HG02610 (cell line): ENCODE results near the gene OBSL1.

Source experiments
- ATAC-seq: cut with Tn5 transposase; IDR thresholded peaks from one replicate; pipeline ENCODE4 v1.9.1; 2021; ENCODE audit warnings: mild to moderate bottlenecking, moderate library complexity; ENCODE audit not compliant: unreplicated experiment

The OBSL1 gene

DNA sequence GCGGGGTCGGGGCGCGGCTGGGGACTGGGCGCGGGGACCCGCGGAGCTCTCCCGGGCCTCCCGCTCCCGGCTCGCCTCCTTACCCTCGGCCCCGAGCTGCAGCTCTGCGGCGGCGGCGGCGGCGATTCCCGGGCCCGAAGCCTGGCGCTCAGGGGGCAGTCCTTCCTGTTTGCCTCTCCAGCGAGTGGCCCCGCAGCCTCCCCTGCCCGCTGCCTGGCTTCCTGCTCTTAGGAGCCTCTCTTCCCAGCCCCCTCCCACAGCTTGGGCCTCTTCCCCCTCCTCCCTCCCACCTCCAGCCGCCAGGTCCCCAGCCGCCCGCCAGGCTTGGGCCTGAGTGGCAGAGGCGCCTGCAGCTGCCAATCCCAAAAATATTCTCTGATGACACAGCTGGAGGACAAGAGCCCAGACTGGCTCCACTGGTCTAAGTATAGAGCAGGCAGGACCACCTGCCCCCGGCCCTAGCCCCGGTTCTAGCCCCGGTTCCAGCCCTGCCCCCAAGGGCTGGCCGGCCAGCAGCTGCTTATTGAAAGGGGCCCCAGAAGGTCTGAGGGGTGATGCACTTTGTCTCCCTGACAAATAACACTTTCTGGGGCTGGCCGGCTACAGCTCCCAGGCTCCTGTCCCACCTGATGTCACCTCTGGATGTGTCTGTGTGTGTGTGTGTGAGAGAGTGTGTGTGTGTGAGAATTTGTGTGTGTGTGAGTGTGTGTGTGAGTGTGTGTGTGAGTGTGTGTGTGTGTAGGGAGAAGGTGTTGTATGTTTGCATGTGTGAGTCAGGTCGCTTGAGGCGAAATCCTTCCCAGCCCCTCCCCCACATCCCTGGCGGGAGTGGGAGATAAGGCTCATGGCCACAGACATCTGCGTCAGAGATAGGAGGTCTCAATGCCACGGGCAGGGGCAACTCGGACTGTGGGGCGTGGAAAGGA, at the start of gene OBSL1:
Gene OBSL1 (minus strand): TSS at position 229 of the 926 bp plus-strand sequence. CDS start 307 bp downstream, outside the sequence.
- ATAC-seq = no peak

DNA sequence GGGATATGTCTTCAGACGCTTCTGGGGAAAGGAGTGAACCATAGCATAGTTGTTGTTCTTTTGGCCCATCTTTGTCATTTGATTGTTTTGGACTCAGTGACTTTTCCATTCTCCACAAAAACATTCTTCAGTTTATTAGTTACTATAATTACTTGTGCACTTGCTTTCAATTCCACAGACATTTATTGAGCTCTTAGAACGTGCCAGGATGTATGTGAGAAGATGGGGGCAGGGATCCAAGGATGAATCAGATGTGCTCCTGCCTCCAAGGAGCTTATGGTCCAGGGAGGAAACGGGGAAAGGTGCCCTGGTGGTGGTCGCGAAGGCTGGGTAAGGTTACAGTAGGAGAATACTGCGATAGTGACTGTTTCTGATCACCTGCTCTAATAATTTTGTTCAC, 49.2 kb upstream of the OBSL1 start:
- no peak for ATAC-seq

DNA sequence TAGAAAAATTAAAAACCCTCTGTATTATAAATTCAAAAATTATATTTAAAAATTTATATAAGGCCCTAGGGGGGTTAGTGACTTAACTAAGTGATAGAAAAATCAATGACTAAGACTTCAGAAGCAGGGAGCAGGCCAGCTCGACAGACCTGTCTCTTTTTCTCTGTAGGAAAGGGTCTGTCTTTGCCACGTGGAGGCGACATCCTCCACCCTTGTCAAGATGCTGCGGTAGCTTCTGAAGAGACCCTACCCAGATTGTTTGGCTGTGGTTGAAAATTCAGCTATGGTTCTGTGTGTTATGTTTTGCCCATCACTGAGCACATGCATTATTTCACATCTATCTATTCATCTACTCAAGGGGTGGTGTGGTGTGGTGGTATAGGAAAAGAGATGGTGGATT, 47.9 kb upstream of the OBSL1 start:
- no peak for ATAC-seq

DNA sequence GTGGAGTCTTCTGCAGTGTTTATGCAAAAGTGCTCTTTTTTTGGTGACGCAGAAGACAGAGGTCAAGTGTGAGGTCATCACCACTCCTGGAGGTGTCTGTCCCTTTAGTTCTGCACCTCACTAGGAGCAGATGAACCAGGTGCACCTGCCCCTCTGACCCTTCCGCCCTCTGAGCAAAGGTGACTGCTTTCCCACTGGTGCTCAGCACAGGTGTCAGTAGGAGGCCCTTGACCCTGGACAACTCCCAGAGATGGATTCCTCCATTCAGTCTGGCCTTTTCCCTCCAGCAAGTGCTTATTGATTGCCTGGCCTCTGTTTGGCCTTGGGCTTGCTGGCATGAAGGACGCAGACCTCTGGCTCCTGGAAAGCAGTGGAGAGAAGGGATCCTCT, 47.4 kb upstream of the OBSL1 start:
- ATAC-seq = no peak

DNA sequence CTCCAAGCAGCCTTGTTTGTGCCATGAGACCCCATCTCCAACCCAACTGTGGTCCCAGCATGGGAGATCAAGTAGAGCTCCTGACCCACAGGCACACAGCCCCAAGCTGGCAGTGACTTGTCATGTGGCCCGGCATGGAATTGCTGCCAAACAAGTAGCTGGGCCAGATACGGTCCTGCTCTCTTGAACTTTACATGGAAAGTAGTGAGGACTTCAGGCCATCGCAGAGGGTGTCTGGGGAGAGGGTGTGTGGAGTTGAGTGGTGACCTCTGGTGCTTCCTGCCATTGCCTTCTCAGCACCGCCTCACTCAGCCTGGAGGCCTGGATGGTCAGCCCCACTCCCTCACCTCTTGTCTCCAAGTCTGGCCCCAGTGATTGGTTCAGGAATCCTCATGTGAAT, 45.2 kb upstream of the OBSL1 start:
- ATAC-seq = no peak

DNA sequence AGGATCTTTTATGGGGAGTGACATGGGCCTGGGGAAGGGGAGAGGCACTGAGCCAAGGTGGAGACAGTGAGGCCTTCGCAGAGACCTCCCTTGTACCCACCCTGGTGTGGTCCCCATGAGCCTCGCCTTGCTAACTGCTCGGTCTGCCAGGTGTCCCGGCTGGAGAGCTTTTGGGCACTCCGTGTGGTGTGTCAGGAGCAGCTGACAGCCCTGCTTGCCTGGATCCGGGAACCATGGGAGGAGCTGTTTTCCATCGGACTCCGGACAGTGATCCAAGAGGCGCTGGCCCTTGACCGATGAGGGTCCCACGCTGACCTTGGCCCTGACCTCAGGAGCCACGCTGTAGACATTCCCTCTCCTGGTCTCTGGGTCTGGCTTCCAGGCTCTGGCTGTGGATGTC, 44.6 kb upstream of the OBSL1 start:
- no peak for ATAC-seq

DNA sequence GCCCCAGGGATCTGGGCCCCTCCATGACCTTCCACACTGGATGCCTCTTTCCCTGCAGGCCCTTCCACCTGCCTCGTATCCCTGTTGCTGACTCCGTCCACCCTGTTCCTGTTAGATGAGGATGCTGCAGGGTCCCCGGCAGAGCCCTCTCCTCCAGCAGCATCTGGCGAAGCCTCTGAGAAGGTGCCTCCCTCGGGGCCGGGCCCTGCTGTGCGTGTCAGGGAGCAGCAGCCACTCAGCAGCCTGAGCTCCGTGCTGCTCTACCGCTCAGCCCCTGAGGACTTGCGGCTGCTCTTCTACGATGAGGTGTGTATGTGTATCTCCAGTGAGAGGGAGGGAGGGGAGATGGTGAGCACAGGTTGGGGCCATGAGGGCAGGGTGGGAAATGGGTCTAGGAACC, 43.7 kb upstream of the OBSL1 start:
- no peak for ATAC-seq

DNA sequence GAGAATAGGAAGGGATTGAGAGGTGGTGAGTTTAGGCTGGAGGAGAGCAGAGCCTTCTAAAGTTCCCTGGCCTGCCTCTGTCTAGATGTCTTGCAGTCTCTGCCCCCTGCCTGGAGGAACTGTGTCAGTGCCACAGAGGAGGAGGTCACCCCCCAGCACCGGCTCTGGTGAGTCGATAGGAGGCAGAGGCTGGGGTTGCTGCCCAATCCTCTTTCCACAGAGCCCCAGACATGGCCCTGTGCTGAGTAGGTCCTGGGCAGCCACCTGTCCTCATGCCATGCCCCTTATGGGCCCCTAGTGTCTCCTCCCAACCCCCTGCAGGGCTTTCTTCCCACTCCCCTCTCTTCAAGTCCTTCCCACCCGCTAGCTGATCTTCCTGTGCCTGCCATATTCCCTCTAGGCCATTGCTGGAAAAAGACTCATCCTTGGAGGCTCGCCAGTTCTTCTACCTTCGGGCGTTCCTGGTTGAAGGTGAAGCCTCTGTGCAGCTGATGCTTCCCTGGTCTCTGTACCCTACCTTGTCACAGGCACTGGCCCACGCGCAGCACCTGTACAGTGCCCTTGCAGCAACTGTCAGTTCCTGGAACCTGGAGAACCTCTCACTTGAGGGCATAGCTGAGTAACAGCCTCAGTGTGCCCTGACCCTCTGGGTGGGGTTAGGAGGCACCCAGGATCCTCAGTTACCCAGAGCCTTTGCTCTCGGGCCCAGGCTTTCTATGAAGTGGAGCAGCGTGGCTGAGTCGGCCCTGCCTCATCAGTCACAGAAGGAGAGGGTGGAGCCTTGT, 42.9 kb upstream of the OBSL1 start:
- no peak for ATAC-seq

DNA sequence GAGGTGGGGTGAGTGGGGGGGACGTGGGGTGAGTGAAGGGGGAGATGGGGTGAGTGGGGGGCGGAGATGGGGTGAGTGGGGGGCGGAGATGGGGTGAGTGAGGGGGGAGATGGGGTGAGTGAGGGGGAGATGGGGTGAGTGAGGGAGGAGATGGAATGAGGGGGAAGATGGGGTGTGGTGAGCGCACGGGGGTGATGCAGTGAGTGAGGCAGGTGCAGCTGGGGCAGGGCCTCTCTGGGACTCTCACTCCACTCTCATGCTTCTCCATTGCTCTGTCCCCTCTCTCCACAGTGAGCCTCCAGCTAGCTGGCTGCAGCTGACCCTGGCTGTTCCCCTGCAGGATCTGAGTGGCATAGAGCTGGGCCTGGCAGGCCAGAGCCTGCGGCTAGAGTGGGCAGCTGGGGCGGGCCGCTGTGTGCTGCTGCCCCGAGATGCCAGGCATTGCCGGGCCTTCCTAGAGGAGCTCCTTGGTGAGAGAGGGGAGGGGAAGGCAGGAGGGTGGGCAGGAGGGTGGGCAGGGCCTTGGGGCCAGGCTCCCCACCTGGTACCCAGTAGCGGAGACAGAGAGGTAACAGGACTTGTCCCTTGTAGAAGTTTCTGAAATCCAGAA, 42.2 kb upstream of the OBSL1 start:
- no peak for ATAC-seq

DNA sequence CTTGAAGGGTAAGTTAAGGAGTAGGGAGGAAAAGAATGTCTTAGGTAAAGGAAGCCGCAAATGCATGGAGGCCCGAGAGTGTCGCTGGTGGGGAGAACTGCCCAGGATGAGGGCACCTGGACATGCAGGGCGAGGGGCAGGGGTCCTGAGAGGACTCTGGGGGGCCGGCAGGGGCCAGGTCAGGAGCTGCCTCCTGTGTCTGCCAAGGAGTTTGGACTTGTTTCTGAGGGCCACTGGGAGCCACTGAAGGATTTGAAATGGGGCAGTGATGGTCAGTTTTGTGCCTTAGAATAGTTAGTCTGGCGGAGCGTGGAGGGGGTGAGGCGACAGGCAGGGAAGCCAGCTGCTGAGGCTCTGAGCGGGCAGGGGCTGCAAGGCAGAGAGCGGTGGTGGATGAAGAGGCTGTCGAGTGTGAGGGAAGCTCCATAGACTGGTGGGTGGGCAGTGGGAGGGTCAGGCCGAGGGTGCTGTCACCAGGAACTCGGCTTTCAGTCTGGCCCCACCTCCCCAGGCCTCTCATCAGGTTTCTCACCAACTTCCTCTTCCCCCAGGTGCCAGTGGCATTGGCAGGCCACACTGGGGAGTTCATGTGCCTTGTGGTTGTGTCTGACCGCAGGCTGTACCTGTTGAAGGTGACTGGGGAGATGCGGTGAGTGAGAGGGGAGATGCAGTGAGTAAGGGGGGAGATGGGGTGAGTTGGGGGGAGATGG, 41.4 kb upstream of the OBSL1 start:
- ATAC-seq = no peak

DNA sequence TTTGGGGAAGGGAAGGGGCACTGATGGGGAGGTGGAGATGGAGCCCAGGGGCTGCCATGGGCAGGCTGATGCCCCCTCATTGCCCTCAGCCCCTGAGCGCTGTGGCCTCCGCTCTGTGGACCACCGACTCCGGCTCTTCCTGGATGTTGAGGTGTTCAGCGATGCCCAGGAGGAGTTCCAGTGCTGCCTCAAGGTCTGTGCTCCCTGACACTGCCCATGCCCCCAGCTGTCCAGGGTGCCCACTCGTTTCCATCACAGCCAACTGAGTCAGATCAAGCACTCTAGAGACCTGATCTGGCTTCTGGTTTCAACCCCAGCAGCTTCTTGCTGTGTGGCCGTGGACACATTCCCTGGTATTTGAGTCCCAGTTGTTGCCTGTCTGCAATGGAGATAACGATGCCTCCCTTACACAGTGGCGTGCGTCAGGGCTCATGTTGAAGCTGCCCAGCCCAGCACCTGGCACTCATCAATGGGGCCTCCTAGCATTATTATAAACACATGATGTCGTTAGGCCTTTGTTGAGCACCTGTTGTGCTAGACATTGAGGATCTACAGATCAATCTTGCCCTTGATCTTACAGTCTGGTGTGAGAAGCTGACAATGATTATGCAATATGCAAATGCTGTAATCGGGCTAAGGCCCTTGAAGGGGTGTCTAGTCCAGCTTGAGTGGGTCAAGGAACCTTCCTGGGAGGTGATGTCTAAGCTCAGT, 40.7 kb upstream of the OBSL1 start:
- ATAC-seq = no peak

DNA sequence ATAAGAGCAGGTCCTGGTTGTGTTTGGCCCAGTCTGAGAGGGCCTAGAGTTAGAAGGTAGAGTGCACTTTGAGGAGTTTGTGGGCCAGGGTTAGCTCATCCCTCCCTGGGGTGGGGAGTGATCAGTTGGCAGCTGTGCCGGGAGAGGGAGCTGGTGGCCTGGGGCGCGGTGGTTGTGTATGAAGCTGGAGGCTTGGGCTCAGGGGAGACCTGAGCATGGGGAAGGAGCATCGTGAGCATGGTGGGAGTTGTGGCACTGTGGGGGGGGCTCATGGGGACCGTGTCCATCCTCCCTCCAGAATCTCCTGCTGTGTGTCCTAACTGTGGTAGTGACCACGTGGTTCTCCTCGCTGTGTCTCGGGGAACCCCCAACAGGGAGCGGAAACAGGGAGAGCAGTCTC, 40.0 kb upstream of the OBSL1 start:
- no peak for ATAC-seq

DNA sequence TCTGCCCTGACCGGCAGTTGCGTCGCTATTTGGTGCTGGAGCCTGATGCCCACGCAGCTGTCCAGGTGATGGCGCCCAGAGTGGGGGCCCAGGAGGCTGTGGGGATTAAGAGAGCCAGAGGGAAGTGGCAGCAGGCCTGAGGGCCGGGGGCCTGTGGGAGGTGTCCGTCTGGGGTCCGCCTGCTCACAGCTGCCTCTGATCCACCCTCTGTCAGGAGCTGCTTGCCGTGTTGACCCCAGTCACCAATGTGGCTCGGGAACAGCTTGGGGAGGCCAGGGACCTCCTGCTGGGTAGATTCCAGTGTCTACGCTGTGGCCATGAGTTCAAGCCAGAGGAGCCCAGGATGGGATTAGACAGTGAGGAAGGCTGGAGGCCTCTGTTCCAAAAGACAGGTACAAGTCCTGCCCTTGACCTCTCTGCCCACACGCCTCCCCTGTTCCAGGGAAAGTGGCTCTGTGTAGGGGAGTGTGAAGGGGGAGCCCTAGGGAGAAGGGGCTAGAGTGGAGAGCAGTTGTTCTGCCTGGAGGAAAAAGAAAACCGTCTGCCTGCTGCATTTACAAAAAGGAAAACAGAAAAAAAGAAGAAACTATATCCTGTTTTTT, 37.9 kb upstream of the OBSL1 start:
- ATAC-seq = no peak

DNA sequence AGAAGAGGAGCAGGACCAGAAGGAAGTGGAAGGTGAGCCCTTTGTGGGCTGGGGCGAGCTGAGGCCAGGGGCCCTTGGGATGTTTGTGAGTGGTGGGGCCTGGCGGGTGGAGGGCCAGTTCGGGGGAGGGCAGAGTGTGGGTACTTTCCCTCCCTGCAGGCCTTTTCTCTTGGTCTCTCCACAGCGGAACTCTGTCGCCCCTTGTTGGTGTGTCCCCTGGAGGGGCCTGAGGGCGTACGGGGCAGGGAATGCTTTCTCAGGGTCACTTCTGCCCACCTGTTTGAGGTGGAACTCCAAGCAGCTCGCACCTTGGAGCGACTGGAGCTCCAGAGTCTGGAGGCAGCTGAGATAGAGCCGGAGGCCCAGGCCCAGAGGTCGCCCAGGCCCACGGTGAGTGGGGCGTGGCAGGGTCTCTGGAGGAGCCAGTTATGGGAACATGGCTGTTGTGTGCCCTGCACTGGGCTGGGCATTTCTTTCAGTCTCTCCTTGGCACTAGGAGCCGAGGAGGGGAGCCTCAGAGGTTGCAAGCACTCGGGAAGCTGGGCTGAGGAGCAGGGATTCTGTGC, 37.1 kb upstream of the OBSL1 start:
- ATAC-seq = no peak

DNA sequence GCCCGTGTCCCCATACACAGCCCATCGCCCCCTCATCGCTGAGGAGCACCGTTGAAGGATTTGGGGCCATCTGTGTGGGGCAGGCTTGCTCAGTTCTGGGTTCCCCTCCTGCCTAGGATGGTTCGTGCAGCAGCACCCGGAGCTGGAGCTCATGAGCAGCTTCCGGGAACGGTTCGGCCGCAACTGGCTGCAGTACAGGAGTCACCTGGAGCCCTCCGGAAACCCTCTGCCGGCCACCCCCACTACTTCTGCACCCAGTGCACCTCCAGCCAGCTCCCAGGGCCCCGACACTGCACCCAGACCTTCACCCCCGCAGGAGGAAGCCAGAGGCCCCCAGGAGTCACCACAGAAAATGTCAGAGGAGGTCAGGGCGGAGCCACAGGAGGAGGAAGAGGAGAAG, 36.6 kb upstream of the OBSL1 start:
- no peak for ATAC-seq

DNA sequence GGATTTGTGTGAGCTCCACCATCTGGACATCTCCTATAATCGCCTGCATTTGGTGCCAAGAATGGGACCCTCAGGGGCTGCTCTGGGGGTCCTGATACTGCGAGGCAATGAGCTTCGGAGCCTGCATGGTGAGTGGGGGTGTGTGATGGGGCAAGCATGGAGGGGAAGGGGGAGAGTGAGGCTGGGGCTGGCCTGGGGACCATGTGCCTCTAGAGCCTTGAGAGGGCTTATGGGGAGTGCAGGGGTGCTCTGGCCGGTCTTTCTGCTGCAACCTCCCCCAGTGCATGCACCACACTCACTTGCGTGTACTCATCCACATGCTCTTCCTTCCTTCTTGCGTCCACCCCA, 34.2 kb upstream of the OBSL1 start:
- ATAC-seq = no peak

DNA sequence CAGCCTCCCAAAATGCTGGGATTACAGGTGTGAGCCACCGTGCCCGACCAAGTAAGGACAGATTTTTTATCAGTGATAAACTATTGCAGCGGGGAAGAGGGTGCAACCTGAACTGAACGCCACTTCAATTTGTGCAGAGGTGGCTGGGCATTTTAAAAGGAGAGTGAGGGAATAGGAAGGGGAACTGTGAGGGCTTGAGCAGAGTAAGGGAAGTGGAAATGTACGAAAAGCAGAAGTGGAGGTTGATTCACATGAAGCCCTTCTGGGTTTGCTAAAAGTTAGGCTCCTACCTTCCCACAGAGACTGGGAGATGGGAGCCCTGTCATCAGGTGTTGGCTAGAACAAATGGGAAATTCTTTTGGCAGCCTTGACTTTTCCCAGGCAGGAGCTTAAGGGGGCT, 32.4 kb upstream of the OBSL1 start:
- no peak for ATAC-seq

DNA sequence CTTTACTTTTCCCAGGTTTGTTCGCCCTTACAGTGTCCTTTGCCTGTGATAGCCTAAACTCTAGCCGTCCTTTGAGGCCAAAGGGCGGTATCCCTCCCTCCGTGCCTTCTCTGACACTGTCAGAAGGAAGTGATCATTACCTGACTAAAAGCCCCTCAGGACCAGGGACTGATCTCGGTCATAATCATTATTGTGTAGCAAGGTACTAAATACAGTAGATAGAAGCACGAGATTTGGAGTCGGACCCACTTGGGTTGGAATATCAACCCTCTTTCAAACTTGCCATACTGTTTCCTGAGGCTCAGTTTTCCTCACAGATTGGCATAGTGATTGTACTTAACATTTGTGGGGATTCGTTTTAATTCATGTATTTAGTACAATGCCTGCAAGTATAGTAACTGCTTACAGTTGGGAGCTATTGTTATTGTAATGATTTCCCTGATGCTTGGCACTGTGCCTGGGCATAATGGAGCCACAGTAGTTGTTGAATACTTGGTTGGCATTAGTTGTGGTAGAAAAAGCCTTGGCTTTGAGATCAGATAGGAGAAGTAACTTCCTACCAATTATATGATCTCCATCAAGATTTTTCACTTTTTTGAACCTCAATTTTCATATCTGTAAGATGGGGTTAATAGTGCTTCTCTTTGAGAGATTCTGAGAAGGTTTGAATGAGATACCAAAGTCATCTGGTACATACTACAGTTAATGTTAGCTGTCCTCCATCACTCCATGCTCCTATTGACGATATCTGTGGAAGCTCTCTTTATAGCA, 27.2 kb upstream of the OBSL1 start:
- no peak for ATAC-seq
